Stomach (tissue), 9 donors: ENCODE measurements around the gene PLGRKT. TPM values are rescaled to one million over a fixed set of nuclear protein-coding genes. Genes with fewer than 3 reads are reported as not detected.
A peak's percentile ranks its signal among the peaks of the same experiment; 100 is the strongest.

Source experiments
- DNase-seq, 2 donors: peaks; one replicate each; pipeline versions ENCODE4 v3.0.0 to v3.0.0-alpha.2; 2013 to 2019
- H3K27ac ChIP-seq, 5 donors: fragments of 200-600 bp in 4 of 5; sonication (generic) in 4 of 5; one replicate each; pipeline ENCODE4 v1.5.1; 2013 to 2019; ENCODE audit warnings: mild to moderate bottlenecking in 1 of 5, moderate library complexity in 1 of 5
- H3K27me3 ChIP-seq, 3 donors: fragments of 200-600 bp; sonication (generic); one replicate each; pipeline ENCODE4 v1.5.1; 2017 to 2019; ENCODE audit warnings: mixed run types in 1 of 3
- H3K36me3 ChIP-seq, 4 donors: fragments of 200-600 bp; sonication (generic); 1 replicate in 3 of 4; 2 replicates in 1 of 4; pipeline ENCODE4 v1.5.1; 2016 to 2019
- H3K4me1 ChIP-seq, 4 donors: fragments of 200-600 bp; sonication (generic); one replicate each; pipeline ENCODE4 v1.5.1; 2016 to 2019
- H3K4me3 ChIP-seq, 4 donors: fragments of 200-600 bp; sonication (generic) in 3 of 4; one replicate each; pipeline ENCODE4 v1.5.1; 2016 to 2019; ENCODE audit warnings: mild to moderate bottlenecking in 1 of 4
- H3K9me3 ChIP-seq, 4 donors: fragments of 200-600 bp; sonication (generic); one replicate each; pipeline ENCODE4 v1.5.1; 2016 to 2019
- EP300 ChIP-seq: sonication (generic); formaldehyde crosslinking; IDR thresholded peaks from one replicate; pipeline ENCODE4 v1.6.1; 2017; ENCODE audit warnings: antibody characterized with exemption
- POLR2A ChIP-seq, 4 donors: fragments of 450-650 bp; IDR thresholded peaks; one replicate each; pipeline ENCODE4 v1.6.1; 2016; ENCODE audit warnings: antibody characterized with exemption in 4 of 4, control low read depth in 2 of 4, mild to moderate bottlenecking in 1 of 4, moderate library complexity in 1 of 4
- POLR2AphosphoS5 ChIP-seq, 3 donors: sonication (generic); formaldehyde crosslinking; IDR thresholded peaks; one replicate each; pipeline ENCODE4 v1.6.1; 2016; ENCODE audit warnings: antibody characterized with exemption in 3 of 3
- WGBS, 5 donors: extraction: QIAGEN DNeasy Blood & Tissue Kit in 3 of 5; methylation state at CpG; one replicate each; pipeline versions ENCODE4 v1.1.5 to v1.1.7; 2013 to 2018; 5-methylcytosine and 5-hydroxymethylcytosine counted together
- intact Hi-C: fragments of 100-400 bp; cut with DNase I; formaldehyde crosslinking; loops from one replicate; pipeline ENCODE4 v1.15.1; 2023; ENCODE audit warnings: low total_unique reads
- polyA plus RNA-seq, 3 donors: library from polyadenylated mRNA; stranded (reverse); fragments of 200-250 nt; gene quantifications; one replicate each; pipeline ENCODE4 v1.2.3, GENCODE V29; 2013
- total RNA-seq, 5 donors: library from RNA; depleted of rRNA; stranded (reverse); fragments of >200 nt; gene quantifications; one replicate each; pipeline versions ENCODE4 v1.1.0 to v1.2.3, GENCODE V29; 2014 to 2016
- TF ChIP-seq, protein P1 (sequence below), 7 experiments: fragments of 450-650 bp in 4 of 7; fragments of 200-600 bp in 3 of 7; sonication (generic) in 3 of 7; IDR thresholded peaks; one replicate each; pipeline ENCODE4 v1.5.1; 2016 to 2019; ENCODE audit warnings: antibody characterized with exemption in 7 of 7, control low read depth in 2 of 7, mild to moderate bottlenecking in 1 of 7
- donor health status: healthy with polysubstance abuse.
- donor health status: Bipolar disorder and iron deficiency.
- donor health status: healthy.

Gene PLGRKT
- total and polyA plus RNA-seq, 8 donors = 1.2 to 69.6 (median 15.7) TPM; not detected in 1

DNA sequence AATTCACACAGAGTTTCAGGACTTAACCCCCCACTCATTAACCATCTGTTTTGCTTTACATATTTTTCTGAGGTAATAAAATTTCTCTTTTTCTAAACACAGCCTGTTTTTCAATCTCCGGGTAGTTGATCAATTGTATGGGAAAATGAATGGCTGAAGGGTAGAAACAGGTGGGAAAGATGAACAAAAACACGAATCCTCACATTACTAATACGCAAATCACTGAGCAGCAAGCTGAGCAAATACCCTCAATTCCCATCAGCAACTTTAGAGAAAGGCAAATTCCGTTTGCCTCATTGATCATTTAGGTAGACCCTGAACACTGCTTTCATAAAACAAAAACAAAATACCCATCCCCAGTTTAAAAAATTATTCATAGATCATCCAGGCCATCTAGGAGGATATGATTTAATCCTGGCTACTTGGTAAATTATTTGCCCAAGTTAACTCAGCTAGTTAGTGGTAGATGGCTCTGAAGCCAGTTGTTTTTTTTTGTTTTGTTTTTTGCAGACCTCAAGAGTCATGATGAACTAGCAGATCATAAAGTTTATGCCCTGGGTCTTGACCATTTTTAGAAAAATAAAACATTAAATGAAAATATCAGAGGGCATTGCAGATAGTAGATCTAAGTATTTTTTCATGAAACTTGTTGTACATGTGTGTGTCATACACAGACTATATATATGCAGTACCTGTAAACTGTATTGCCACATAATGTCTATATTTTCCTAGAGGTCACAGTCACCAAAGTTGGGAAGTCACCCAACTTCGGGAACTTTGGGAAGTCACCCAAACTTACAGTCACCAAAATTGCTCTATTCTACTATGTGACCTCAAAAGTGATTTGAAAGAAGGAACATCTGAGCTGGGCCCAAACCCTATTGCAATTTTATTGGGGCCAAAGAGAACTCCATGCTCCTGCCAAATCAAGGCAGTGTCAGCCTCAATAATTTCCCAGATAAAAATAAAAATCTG lies 11.0 kb upstream of the PLGRKT start:
- H3K4me1 ChIP-seq = peaks cover 0 to 47% (median 16%) of the 10 kb centered on the region in 4 donors
- TF ChIP-seq EP300 (no peak), POLR2A (IDR thresholded peaks at IDR 0.05) (no peak), POLR2AphosphoS5 (IDR thresholded peaks at IDR 0.05) (no peak)
- TF ChIP-seq, protein P1, sequence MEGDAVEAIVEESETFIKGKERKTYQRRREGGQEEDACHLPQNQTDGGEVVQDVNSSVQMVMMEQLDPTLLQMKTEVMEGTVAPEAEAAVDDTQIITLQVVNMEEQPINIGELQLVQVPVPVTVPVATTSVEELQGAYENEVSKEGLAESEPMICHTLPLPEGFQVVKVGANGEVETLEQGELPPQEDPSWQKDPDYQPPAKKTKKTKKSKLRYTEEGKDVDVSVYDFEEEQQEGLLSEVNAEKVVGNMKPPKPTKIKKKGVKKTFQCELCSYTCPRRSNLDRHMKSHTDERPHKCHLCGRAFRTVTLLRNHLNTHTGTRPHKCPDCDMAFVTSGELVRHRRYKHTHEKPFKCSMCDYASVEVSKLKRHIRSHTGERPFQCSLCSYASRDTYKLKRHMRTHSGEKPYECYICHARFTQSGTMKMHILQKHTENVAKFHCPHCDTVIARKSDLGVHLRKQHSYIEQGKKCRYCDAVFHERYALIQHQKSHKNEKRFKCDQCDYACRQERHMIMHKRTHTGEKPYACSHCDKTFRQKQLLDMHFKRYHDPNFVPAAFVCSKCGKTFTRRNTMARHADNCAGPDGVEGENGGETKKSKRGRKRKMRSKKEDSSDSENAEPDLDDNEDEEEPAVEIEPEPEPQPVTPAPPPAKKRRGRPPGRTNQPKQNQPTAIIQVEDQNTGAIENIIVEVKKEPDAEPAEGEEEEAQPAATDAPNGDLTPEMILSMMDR (IDR thresholded peaks at IDR 0.05) = no peak
- DNase-seq = no peak
- H3K27ac ChIP-seq = peak overlapping the region in 2 of 5 donors; percentile 86 to 88
- intact Hi-C loops = no loop called here
- WGBS, 5 donors = 87 to 90% (median 89%) methylated on average over 5 of the region's 5 CpGs
- no peaks in the 10 kb centered on the region for H3K27me3 ChIP-seq
- no peaks in the 10 kb centered on the region for H3K9me3 ChIP-seq
- no peaks in the 10 kb centered on the region for H3K36me3 ChIP-seq
- H3K4me3 ChIP-seq = no peak overlapping the region

GRCh38 chr9:5448016-5448415 lies 10.3 kb upstream of the PLGRKT start:
- no peak for DNase-seq
- Histone ChIP-seq H3K27ac (no peak overlapping the region), H3K27me3 (no peaks in the 10 kb centered on the region), H3K4me3 (no peak overlapping the region), H3K36me3 (no peaks in the 10 kb centered on the region), H3K4me1 (peaks cover 0 to 40% (median 16%) of the 10 kb centered on the region in 4 donors), H3K9me3 (no peaks in the 10 kb centered on the region)
- no peak for TF ChIP-seq POLR2A (IDR thresholded peaks at IDR 0.05)
- TF ChIP-seq, protein P1 (IDR thresholded peaks at IDR 0.05) = no peak
- TF ChIP-seq EP300 = no peak
- no peak for TF ChIP-seq POLR2AphosphoS5 (IDR thresholded peaks at IDR 0.05)
- 78 to 90% (median 84%) methylated on average over 2 of the region's 2 CpGs for WGBS, 5 donors
- intact Hi-C loops = no loop called here

GRCh38 chr9:5447337-5447736 lies 9.6 kb upstream of the PLGRKT start:
- 73 to 84% (median 80%) methylated on average over 3 of the region's 3 CpGs for WGBS, 5 donors
- intact Hi-C loops = no loop called here
- no peaks in the 10 kb centered on the region for H3K27me3 ChIP-seq
- H3K4me3 ChIP-seq = no peak overlapping the region
- H3K9me3 ChIP-seq = no peaks in the 10 kb centered on the region
- no peaks in the 10 kb centered on the region for H3K36me3 ChIP-seq
- peaks cover 0 to 33% (median 16%) of the 10 kb centered on the region in 4 donors for H3K4me1 ChIP-seq
- TF ChIP-seq EP300 (no peak), POLR2AphosphoS5 (IDR thresholded peaks at IDR 0.05) (no peak), POLR2A (IDR thresholded peaks at IDR 0.05) (no peak)
- TF ChIP-seq, protein P1 (IDR thresholded peaks at IDR 0.05) = no peak
- DNase-seq = no peak
- H3K27ac ChIP-seq = no peak overlapping the region

DNA sequence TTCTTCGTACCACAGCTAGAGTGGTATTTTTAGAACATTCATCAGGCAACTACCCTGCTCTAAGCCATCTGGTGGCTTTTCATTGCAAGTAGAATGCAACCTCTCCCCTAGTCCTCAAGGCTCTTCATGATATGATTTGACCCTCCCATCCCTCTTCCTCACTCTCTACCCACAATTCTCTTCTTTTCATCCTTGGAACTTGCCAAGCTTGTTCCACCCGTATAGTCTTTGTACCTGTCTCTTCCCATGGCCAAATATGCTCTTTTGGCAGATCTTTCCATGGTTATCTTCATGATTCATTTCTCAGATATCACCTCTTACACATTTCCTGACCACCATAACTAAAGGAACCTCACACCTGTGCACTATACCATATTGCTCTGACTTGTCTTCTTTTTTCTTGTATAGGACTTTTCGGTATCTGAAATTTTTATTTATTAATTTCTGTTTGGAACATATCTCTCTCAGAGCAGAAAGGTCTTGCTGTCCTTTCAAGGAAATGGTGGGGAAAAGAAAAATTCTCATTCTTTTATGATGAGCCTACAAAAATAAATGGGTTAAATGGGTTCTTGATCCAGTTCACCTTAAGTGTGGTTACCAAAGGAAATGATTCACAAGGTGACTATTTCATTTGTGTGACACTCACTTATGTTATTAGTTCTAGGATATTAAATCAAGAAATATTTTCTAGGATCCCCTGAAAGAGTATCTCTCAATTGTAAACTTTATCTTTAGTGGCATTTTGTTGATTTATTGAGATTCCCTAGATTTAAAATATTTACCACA lies 8.9 kb upstream of the PLGRKT start:
- Histone ChIP-seq H3K9me3 (no peaks in the 10 kb centered on the region), H3K4me3 (no peak overlapping the region), H3K27ac (no peak overlapping the region), H3K36me3 (no peaks in the 10 kb centered on the region), H3K4me1 (peaks cover 0 to 26% (median 14%) of the 10 kb centered on the region in 4 donors), H3K27me3 (no peaks in the 10 kb centered on the region)
- no peak for TF ChIP-seq EP300
- no peak for TF ChIP-seq POLR2A (IDR thresholded peaks at IDR 0.05)
- TF ChIP-seq, protein P1 (IDR thresholded peaks at IDR 0.05) = no peak
- no peak for TF ChIP-seq POLR2AphosphoS5 (IDR thresholded peaks at IDR 0.05)
- 71 to 83% (median 77%) methylated on average over 3 of the region's 3 CpGs for WGBS, 5 donors
- no peak for DNase-seq
- intact Hi-C loops = no loop called here
